A549 (cell line): ENCODE results near the gene GSTCD. TPM values are rescaled to one million over a fixed set of nuclear protein-coding genes. Genes with fewer than 3 reads are reported as not detected.

Experiments
- ATAC-seq, 2 experiments: fragments of 200-7000 bp in 1 of 2; fragments of >200 bp in 1 of 2; cut with Nextera tagmentation in 1 of 2; cut with Tn5 transposase in 1 of 2; 3 replicates each; pipeline versions ENCODE4 v1.8.0 to v1.9.1; 2018 to 2020; ENCODE audit warnings: mild to moderate bottlenecking in 1 of 2, moderate library complexity in 1 of 2
- CTCF ChIA-PET: fragments of 300-600 bp; sonication (Branson Sonifier 250); formaldehyde crosslinking; extraction: SDS; loops from one replicate; lab custom pipeline; 2021; ENCODE audit warnings: antibody characterized with exemption, inconsistent platforms; lab: Yijun Ruan, JAX
- POLR2A ChIA-PET: fragments of 350-600 bp; formaldehyde crosslinking; extraction: SDS; loops from one replicate; lab custom pipeline; 2021; ENCODE audit warnings: antibody characterized with exemption, inconsistent platforms; lab: Yijun Ruan, JAX
- DNase-seq, 2 experiments: peaks; one replicate each; pipeline versions ENCODE4 v3.0.0 to v3.0.0-alpha.2; 2011 to 2016; ENCODE audit warnings: low read depth in 1 of 2, low spot score in 1 of 2
- FAIRE-seq: peaks from 2 replicates; lab custom pipeline; 2011; peaks lifted over from hg19 to GRCh38; lab: Jason Lieb, UNC
- H3K27ac ChIP-seq, 2 experiments: fragments of >200 bp; sonication (Bioruptor Twin); formaldehyde crosslinking; 3 replicates each; pipeline ENCODE4 v1.5.1; 2016 to 2017
- H3K4me1 ChIP-seq: fragments of >200 bp; sonication (Bioruptor Twin); formaldehyde crosslinking; 3 replicates; pipeline ENCODE4 v1.6.1; 2016
- H3K4me2 ChIP-seq: fragments of >200 bp; sonication (Bioruptor Twin); formaldehyde crosslinking; 3 replicates; pipeline ENCODE4 v1.6.1; 2016
- H3K4me3 ChIP-seq: fragments of >200 bp; sonication (Bioruptor Twin); formaldehyde crosslinking; 3 replicates; pipeline ENCODE4 v1.5.1; 2016
- H3K9me3 ChIP-seq: fragments of >200 bp; sonication (Bioruptor Twin); formaldehyde crosslinking; 3 replicates; pipeline ENCODE4 v1.6.1; 2016
- BHLHE40 ChIP-seq: IDR thresholded peaks from 2 replicates; pipeline ENCODE4 v1.6.1; 2012; ENCODE audit warnings: low read depth, low read length, inconsistent platforms
- EHF ChIP-seq: fragments of 250-450 bp; sonication (Bioruptor Pico); IDR thresholded peaks from 2 replicates; pipeline ENCODE4 v1.5.0; 2020; ENCODE audit warnings: mild to moderate bottlenecking
- EP300 ChIP-seq, 2 experiments: fragments of >200 bp; sonication (Bioruptor Twin); formaldehyde crosslinking; IDR thresholded peaks; 2 replicates in 1 of 2; 3 replicates in 1 of 2; pipeline ENCODE4 v1.6.1; 2016 to 2017
- FOSB ChIP-seq: fragments of 250-450 bp; sonication (Bioruptor Pico); IDR thresholded peaks from 2 replicates; pipeline ENCODE4 v1.5.0; 2020; ENCODE audit warnings: mild to moderate bottlenecking, moderate library complexity
- FOXS1 ChIP-seq: fragments of 250-450 bp; sonication (Bioruptor Pico); IDR thresholded peaks from 2 replicates; pipeline ENCODE4 v1.5.0; 2020; ENCODE audit warnings: mild to moderate bottlenecking, moderate library complexity
- GATA3 ChIP-seq: IDR thresholded peaks from 2 replicates; pipeline ENCODE4 v1.6.1; 2012; ENCODE audit warnings: borderline replicate concordance
- HEYL ChIP-seq: fragments of 250-450 bp; sonication (Bioruptor Pico); IDR thresholded peaks from 2 replicates; pipeline ENCODE4 v1.8.0; 2021; ENCODE audit warnings: mild to moderate bottlenecking, moderate library complexity
- JUN ChIP-seq, 2 experiments: fragments of >200 bp; sonication (Bioruptor Twin); formaldehyde crosslinking; IDR thresholded peaks; 2 replicates in 1 of 2; 3 replicates in 1 of 2; pipeline ENCODE4 v1.6.1; 2016 to 2017
- MAFK ChIP-seq: fragments of 450-650 bp; IDR thresholded peaks from 2 replicates; pipeline ENCODE4 v1.6.1; 2014; ENCODE audit not compliant: partially characterized antibody
- MAZ ChIP-seq: fragments of 150-350 bp; IDR thresholded peaks from 2 replicates; pipeline ENCODE4 v1.6.1; 2014; ENCODE audit warnings: antibody characterized with exemption, low read depth, low read length, borderline replicate concordance
- MYC ChIP-seq: IDR thresholded peaks from 2 replicates; pipeline ENCODE4 v1.6.1; 2012; ENCODE audit warnings: mild to moderate bottlenecking, inconsistent platforms, low read length, improper control_type of control experiment, borderline replicate concordance
- NFE2L2 ChIP-seq: fragments of 150-350 bp; conservative IDR thresholded peaks from 2 replicates; pipeline ENCODE4 v1.6.1; 2014; ENCODE audit warnings: low read length
- POLR2A ChIP-seq: IDR thresholded peaks from 2 replicates; pipeline ENCODE4 v1.6.1; 2012; ENCODE audit warnings: mild to moderate bottlenecking, low read length
- POLR2AphosphoS2 ChIP-seq: conservative IDR thresholded peaks from 2 replicates; pipeline ENCODE4 v1.6.1; 2012; ENCODE audit warnings: low read length, improper control_type of control experiment, inconsistent platforms
- RAD21 ChIP-seq, 2 experiments: fragments of >200 bp in 1 of 2; sonication (Bioruptor Twin) in 1 of 2; formaldehyde crosslinking in 1 of 2; IDR thresholded peaks in 1 of 2; conservative IDR thresholded peaks in 1 of 2; 2 replicates in 1 of 2; 3 replicates in 1 of 2; pipeline ENCODE4 v1.6.1; 2012 to 2018; ENCODE audit warnings: inconsistent platforms in 1 of 2
- RNF2 ChIP-seq: fragments of 200-600 bp; sonication (generic); IDR thresholded peaks from 2 replicates; pipeline ENCODE4 v1.6.1; 2016; ENCODE audit warnings: low read depth, mild to moderate bottlenecking, antibody characterized with exemption, moderate library complexity, borderline replicate concordance
- SREBF2 ChIP-seq: fragments of 450-650 bp; IDR thresholded peaks from 2 replicates; pipeline ENCODE4 v1.6.1; 2014; ENCODE audit warnings: mild to moderate bottlenecking, moderate library complexity
- TFCP2L1 ChIP-seq: fragments of 250-450 bp; sonication (Bioruptor Pico); IDR thresholded peaks from 2 replicates; pipeline ENCODE4 v1.5.0; 2021; ENCODE audit warnings: mild to moderate bottlenecking
- TP53 ChIP-seq: fragments of 250-450 bp; sonication (Bioruptor Pico); IDR thresholded peaks from 2 replicates; pipeline ENCODE4 v1.5.0; 2021; ENCODE audit warnings: mild to moderate bottlenecking, moderate library complexity
- ZC3H11A ChIP-seq: fragments of 450-650 bp; IDR thresholded peaks from 2 replicates; pipeline ENCODE4 v1.6.1; 2014; ENCODE audit warnings: antibody characterized with exemption, mild to moderate bottlenecking
- ZFP36 ChIP-seq: fragments of 450-650 bp; IDR thresholded peaks from 2 replicates; pipeline ENCODE4 v1.6.1; 2014; ENCODE audit warnings: borderline replicate concordance; ENCODE audit not compliant: partially characterized antibody
- WGBS: methylation state at CpG from one replicate; pipeline ENCODE4 v1.1.6; 2017; ENCODE audit errors: missing lambda C conversion rate; 5-methylcytosine and 5-hydroxymethylcytosine counted together
- polyA plus RNA-seq, 4 experiments: library from polyadenylated mRNA; depleted of rRNA in 3 of 4; stranded (reverse); fragments of >200 nt; fragmentation: RNase III in 1 of 4; extraction: RNeasy Plus Mini Kit Qiagen cat#74134 plus additional on column Dnase treatment in 1 of 4; gene quantifications; 2 replicates in 3 of 4; 3 replicates in 1 of 4; pipeline ENCODE4 v1.2.3, GENCODE V29; 2011 to 2017
- TF ChIP-seq, protein P1 (sequence below): fragments of 200-600 bp; sonication (generic); IDR thresholded peaks from 2 replicates; pipeline ENCODE4 v1.6.1; 2016; ENCODE audit warnings: antibody characterized with exemption, mild to moderate bottlenecking, moderate library complexity
- TF ChIP-seq, protein P2 (sequence below): IDR thresholded peaks from 2 replicates; pipeline ENCODE4 v1.6.1; 2012

Gene GSTCD
- polyA plus RNA-seq, 2 of the 4 experiments (the other 2 are of a cell fraction): 10.0 to 28.7 TPM

DNA sequence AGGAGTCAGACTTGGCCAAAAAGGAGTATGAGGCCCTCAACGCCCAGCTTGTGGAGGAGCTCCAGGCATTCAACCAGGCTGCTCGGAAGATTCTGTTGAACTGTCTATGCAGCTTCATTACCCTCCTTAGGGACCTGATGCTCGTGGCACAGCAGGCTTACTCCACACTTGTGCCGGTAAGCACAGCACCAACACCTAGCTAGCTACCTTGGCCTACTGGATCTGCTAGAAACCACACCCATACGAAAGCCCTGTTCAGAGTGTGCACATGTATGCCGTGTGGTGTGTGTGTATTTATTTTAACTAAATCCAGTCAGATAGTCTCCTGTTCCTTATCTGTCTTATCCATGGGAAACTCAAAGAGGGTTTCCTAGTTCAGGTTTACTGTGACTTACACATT lies 49.4 kb upstream of the GSTCD start:
- ATAC-seq (no peak), DNase-seq (no peak), FAIRE-seq (no peak)
- H3K4me1 ChIP-seq: no peaks in the 10 kb centered on the region
- ChIA-PET POLR2A (no interaction called here), CTCF (no interaction called here)
- WGBS: 74% methylated on average over 4 of the region's 6 CpGs
- H3K9me3 ChIP-seq: no peaks in the 10 kb centered on the region
- H3K27ac ChIP-seq: no peak overlapping the region
- TF ChIP-seq NFE2L2: no peak
- no peak for TF ChIP-seq SREBF2
- no peak for TF ChIP-seq ZFP36
- TF ChIP-seq FOSB (CRISPR knock-in tag): no peak
- TF ChIP-seq TFCP2L1: no peak
- no peak for TF ChIP-seq RNF2
- no peak for TF ChIP-seq BHLHE40
- no peak for TF ChIP-seq ZC3H11A
- TF ChIP-seq TP53 (CRISPR knock-in tag): no peak
- no peak for TF ChIP-seq RAD21 (conservative IDR thresholded peaks at IDR 0.05 in 1 of 2, IDR thresholded peaks at IDR 0.05 in 1 of 2)
- TF ChIP-seq EHF (CRISPR knock-in tag): no peak
- no peak for TF ChIP-seq MAZ
- TF ChIP-seq FOXS1 (CRISPR knock-in tag): no peak
- TF ChIP-seq, protein P1, sequence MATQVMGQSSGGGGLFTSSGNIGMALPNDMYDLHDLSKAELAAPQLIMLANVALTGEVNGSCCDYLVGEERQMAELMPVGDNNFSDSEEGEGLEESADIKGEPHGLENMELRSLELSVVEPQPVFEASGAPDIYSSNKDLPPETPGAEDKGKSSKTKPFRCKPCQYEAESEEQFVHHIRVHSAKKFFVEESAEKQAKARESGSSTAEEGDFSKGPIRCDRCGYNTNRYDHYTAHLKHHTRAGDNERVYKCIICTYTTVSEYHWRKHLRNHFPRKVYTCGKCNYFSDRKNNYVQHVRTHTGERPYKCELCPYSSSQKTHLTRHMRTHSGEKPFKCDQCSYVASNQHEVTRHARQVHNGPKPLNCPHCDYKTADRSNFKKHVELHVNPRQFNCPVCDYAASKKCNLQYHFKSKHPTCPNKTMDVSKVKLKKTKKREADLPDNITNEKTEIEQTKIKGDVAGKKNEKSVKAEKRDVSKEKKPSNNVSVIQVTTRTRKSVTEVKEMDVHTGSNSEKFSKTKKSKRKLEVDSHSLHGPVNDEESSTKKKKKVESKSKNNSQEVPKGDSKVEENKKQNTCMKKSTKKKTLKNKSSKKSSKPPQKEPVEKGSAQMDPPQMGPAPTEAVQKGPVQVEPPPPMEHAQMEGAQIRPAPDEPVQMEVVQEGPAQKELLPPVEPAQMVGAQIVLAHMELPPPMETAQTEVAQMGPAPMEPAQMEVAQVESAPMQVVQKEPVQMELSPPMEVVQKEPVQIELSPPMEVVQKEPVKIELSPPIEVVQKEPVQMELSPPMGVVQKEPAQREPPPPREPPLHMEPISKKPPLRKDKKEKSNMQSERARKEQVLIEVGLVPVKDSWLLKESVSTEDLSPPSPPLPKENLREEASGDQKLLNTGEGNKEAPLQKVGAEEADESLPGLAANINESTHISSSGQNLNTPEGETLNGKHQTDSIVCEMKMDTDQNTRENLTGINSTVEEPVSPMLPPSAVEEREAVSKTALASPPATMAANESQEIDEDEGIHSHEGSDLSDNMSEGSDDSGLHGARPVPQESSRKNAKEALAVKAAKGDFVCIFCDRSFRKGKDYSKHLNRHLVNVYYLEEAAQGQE: no peak
- no peak for TF ChIP-seq HEYL
- H3K4me3 ChIP-seq: no peak overlapping the region
- H3K4me2 ChIP-seq: no peak overlapping the region

DNA sequence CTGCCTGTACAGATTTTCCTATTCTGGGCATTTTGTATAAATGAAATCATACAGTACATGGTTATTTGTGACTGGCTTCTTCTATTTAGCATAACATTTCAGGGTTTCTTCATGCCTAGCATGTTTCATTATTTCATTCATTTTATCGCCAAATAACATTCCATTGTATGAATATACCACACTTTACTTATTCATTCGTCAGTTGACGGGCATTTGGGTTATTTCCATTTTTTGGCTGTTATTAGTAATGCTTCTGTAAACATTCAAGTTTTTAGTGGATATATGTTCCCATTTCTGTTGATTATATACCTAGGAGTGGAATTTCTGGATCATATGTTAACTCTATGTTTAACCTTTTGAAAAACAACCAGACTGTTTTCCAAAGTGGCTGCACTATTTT lies 47.6 kb upstream of the GSTCD start:
- no peak for ATAC-seq

DNA sequence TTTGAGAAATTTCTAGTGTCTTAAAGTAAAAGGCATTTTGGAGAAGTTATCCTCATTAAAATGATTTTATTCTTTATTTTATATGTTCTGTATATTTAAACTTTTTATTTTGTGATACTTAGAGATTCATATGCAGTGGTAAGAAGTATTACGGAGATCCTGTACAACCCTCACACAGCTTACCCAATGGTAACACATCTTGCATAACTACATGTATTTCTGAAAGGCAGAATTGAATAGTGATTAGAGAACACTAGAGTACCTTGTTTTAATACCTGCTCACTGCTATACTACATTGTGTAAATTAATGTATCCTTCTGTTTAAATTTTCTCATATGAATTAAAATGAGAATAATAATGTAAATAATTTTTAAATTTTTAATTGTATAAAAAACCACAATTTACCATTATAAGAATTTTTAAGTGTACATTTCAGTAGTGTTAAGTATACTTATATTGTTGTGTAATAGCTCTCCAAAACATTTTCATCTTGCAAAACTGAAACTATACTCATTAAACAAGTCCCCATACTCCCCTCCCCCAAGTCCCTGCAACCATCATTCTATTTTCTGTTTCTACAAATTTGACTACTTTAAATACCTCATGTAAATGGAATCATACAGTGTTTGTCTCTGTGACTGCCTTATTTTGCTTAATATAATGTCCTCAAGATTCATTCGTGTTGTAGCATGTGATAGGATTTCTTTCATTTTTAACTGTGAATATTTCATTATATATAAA lies 45.5 kb upstream of the GSTCD start:
- Histone ChIP-seq H3K27ac (no peak overlapping the region), H3K4me1 (no peaks in the 10 kb centered on the region), H3K9me3 (no peaks in the 10 kb centered on the region), H3K4me3 (no peak overlapping the region), H3K4me2 (no peak overlapping the region)
- 86% methylated on average over 2 of the region's 2 CpGs for WGBS
- no peak for ATAC-seq
- DNase-seq: no peak
- POLR2A ChIA-PET: no interaction called here
- CTCF ChIA-PET: no interaction called here
- TF ChIP-seq HEYL: no peak
- TF ChIP-seq, protein P2, sequence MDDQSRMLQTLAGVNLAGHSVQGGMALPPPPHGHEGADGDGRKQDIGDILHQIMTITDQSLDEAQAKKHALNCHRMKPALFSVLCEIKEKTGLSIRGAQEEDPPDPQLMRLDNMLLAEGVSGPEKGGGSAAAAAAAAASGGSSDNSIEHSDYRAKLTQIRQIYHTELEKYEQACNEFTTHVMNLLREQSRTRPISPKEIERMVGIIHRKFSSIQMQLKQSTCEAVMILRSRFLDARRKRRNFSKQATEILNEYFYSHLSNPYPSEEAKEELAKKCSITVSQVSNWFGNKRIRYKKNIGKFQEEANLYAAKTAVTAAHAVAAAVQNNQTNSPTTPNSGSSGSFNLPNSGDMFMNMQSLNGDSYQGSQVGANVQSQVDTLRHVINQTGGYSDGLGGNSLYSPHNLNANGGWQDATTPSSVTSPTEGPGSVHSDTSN: no peak
- no peak for TF ChIP-seq SREBF2
- no peak for TF ChIP-seq MAFK
- no peak for TF ChIP-seq MYC
- TF ChIP-seq JUN (IDR thresholded peaks at IDR 0.05): no peak
- TF ChIP-seq GATA3: no peak
- no peak for TF ChIP-seq POLR2A
- no peak for FAIRE-seq

More for the DNA sequence above, 47.6 kb upstream of the GSTCD start:
- Histone ChIP-seq H3K4me1 (no peaks in the 10 kb centered on the region), H3K27ac (no peak overlapping the region), H3K9me3 (no peaks in the 10 kb centered on the region), H3K4me2 (no peak overlapping the region), H3K4me3 (no peak overlapping the region)
- CTCF ChIA-PET: no interaction called here
- TF ChIP-seq EP300 (IDR thresholded peaks at IDR 0.05) (no peak), FOXS1 (CRISPR knock-in tag) (no peak), POLR2AphosphoS2 (no peak)
- DNase-seq (no peak), FAIRE-seq (no peak)
- POLR2A ChIA-PET: no interaction called here
- 97% methylated on average over 3 of the region's 3 CpGs for WGBS
